Stomach (tissue), 9 donors: ENCODE measurements around the gene SENP8. TPM values are rescaled to one million over a fixed set of nuclear protein-coding genes. Genes with fewer than 3 reads are reported as not detected.

Experiments used
- DNase-seq, 2 donors: peaks; one replicate each; pipeline versions ENCODE4 v3.0.0 to v3.0.0-alpha.2; 2013 to 2019
- H3K27ac ChIP-seq, 5 donors: fragments of 200-600 bp in 4 of 5; sonication (generic) in 4 of 5; one replicate each; pipeline ENCODE4 v1.5.1; 2013 to 2019; ENCODE audit warnings: mild to moderate bottlenecking in 1 of 5, moderate library complexity in 1 of 5
- H3K27me3 ChIP-seq, 3 donors: fragments of 200-600 bp; sonication (generic); one replicate each; pipeline ENCODE4 v1.5.1; 2017 to 2019; ENCODE audit warnings: mixed run types in 1 of 3
- H3K36me3 ChIP-seq, 4 donors: fragments of 200-600 bp; sonication (generic); 1 replicate in 3 of 4; 2 replicates in 1 of 4; pipeline ENCODE4 v1.5.1; 2016 to 2019
- H3K4me1 ChIP-seq, 4 donors: fragments of 200-600 bp; sonication (generic); one replicate each; pipeline ENCODE4 v1.5.1; 2016 to 2019
- H3K4me3 ChIP-seq, 4 donors: fragments of 200-600 bp; sonication (generic) in 3 of 4; one replicate each; pipeline ENCODE4 v1.5.1; 2016 to 2019; ENCODE audit warnings: mild to moderate bottlenecking in 1 of 4
- H3K9me3 ChIP-seq, 4 donors: fragments of 200-600 bp; sonication (generic); one replicate each; pipeline ENCODE4 v1.5.1; 2016 to 2019
- CTCF ChIP-seq, 7 experiments: fragments of 450-650 bp in 4 of 7; fragments of 200-600 bp in 3 of 7; sonication (generic) in 3 of 7; IDR thresholded peaks; one replicate each; pipeline ENCODE4 v1.5.1; 2016 to 2019; ENCODE audit warnings: antibody characterized with exemption in 7 of 7, control low read depth in 2 of 7, mild to moderate bottlenecking in 1 of 7
- EP300 ChIP-seq: sonication (generic); formaldehyde crosslinking; IDR thresholded peaks from one replicate; pipeline ENCODE4 v1.6.1; 2017; ENCODE audit warnings: antibody characterized with exemption
- POLR2A ChIP-seq, 4 donors: fragments of 450-650 bp; IDR thresholded peaks; one replicate each; pipeline ENCODE4 v1.6.1; 2016; ENCODE audit warnings: antibody characterized with exemption in 4 of 4, control low read depth in 2 of 4, mild to moderate bottlenecking in 1 of 4, moderate library complexity in 1 of 4
- POLR2AphosphoS5 ChIP-seq, 3 donors: sonication (generic); formaldehyde crosslinking; IDR thresholded peaks; one replicate each; pipeline ENCODE4 v1.6.1; 2016; ENCODE audit warnings: antibody characterized with exemption in 3 of 3
- WGBS, 5 donors: extraction: QIAGEN DNeasy Blood & Tissue Kit in 3 of 5; methylation state at CpG; one replicate each; pipeline versions ENCODE4 v1.1.5 to v1.1.7; 2013 to 2018; 5-methylcytosine and 5-hydroxymethylcytosine counted together
- intact Hi-C: fragments of 100-400 bp; cut with DNase I; formaldehyde crosslinking; loops from one replicate; pipeline ENCODE4 v1.15.1; 2023; ENCODE audit warnings: low total_unique reads
- polyA plus RNA-seq, 3 donors: library from polyadenylated mRNA; stranded (reverse); fragments of 200-250 nt; gene quantifications; one replicate each; pipeline ENCODE4 v1.2.3, GENCODE V29; 2013
- total RNA-seq, 5 donors: library from RNA; depleted of rRNA; stranded (reverse); fragments of >200 nt; gene quantifications; one replicate each; pipeline versions ENCODE4 v1.1.0 to v1.2.3, GENCODE V29; 2014 to 2016
- donor health status: healthy with polysubstance abuse.
- donor health status: Bipolar disorder and iron deficiency.
- donor health status: healthy.

Gene SENP8
- total and polyA plus RNA-seq, 8 donors, result 0.45 to 3.8 (median 2.2) TPM; not detected in 1

- no peak overlapping the region for H3K27ac ChIP-seq
- no peaks in the 10 kb centered on the region for H3K36me3 ChIP-seq
- intact Hi-C loops, result no loop called here
- no peak overlapping the region for H3K4me3 ChIP-seq
- TF ChIP-seq POLR2A (IDR thresholded peaks at IDR 0.05), result no peak
- no peak for TF ChIP-seq CTCF (IDR thresholded peaks at IDR 0.05)
- no peak for TF ChIP-seq EP300
- TF ChIP-seq POLR2AphosphoS5 (IDR thresholded peaks at IDR 0.05), result no peak
- DNase-seq, result no peak
- no peaks in the 10 kb centered on the region for H3K27me3 ChIP-seq
- H3K4me1 ChIP-seq, result no peaks in the 10 kb centered on the region
- no peaks in the 10 kb centered on the region for H3K9me3 ChIP-seq
- WGBS, 5 donors, result 62 to 80% (median 67%) methylated on average over 2 of the region's 2 CpGs
These were observed 9.6 kb downstream of the SENP8 start for GRCh38 chr15:72127724-72128322.

- Histone ChIP-seq H3K36me3 (no peaks in the 10 kb centered on the region), H3K27ac (no peak overlapping the region), H3K4me3 (no peak overlapping the region), H3K9me3 (no peaks in the 10 kb centered on the region), H3K4me1 (no peaks in the 10 kb centered on the region), H3K27me3 (no peaks in the 10 kb centered on the region)
- DNase-seq, result no peak
- intact Hi-C loops, result no loop called here
- no peak for TF ChIP-seq CTCF (IDR thresholded peaks at IDR 0.05)
- no peak for TF ChIP-seq POLR2A (IDR thresholded peaks at IDR 0.05)
- no peak for TF ChIP-seq EP300
- no peak for TF ChIP-seq POLR2AphosphoS5 (IDR thresholded peaks at IDR 0.05)
These were observed 10.2 kb downstream of the SENP8 start for GRCh38 chr15:72128359-72128758.

GRCh38 chr15:72130272-72130671 is 12.1 kb downstream of the SENP8 start:
- 93 to 100% (median 97%) methylated on average over 4 of the region's 4 CpGs for WGBS, 5 donors
- DNase-seq, result no peak
- TF ChIP-seq POLR2AphosphoS5 (IDR thresholded peaks at IDR 0.05) (no peak), CTCF (IDR thresholded peaks at IDR 0.05) (no peak), POLR2A (IDR thresholded peaks at IDR 0.05) (no peak), EP300 (no peak)
- intact Hi-C loops, result no loop called here
- H3K9me3 ChIP-seq, result no peaks in the 10 kb centered on the region
- no peak overlapping the region for H3K27ac ChIP-seq
- H3K4me1 ChIP-seq, result no peaks in the 10 kb centered on the region
- H3K4me3 ChIP-seq, result no peak overlapping the region
- H3K27me3 ChIP-seq, result no peaks in the 10 kb centered on the region
- no peaks in the 10 kb centered on the region for H3K36me3 ChIP-seq

DNA sequence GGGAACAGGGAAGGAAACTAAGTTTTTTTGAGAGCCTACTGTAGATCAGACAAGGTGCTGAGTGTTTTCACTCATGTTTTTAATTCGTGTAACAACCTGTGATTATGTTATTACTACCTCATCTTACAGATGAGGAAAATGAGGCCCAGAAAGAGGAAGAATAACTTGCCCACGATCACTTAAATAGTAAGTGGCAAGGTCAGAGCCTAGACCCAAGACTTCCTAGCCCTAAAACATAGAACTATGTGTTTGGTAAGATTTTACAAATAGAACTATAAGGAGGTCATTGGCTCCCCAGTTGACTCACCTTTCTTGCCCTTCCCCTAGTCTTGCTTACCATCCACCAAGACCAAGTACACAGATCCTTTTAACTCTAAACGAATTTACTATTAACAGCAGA is 13.7 kb downstream of the SENP8 start:
- H3K4me1 ChIP-seq, result peaks cover 0 to 14% (median 5%) of the 10 kb centered on the region in 4 donors
- no peaks in the 10 kb centered on the region for H3K9me3 ChIP-seq
- 67 to 82% (median 76%) methylated on average over 3 of the region's 3 CpGs for WGBS, 5 donors
- H3K27me3 ChIP-seq, result no peaks in the 10 kb centered on the region
- DNase-seq, result no peak
- H3K27ac ChIP-seq, result no peak overlapping the region
- no peak overlapping the region for H3K4me3 ChIP-seq
- H3K36me3 ChIP-seq, result no peaks in the 10 kb centered on the region
- TF ChIP-seq POLR2AphosphoS5 (IDR thresholded peaks at IDR 0.05) (no peak), POLR2A (IDR thresholded peaks at IDR 0.05) (no peak), CTCF (IDR thresholded peaks at IDR 0.05) (no peak), EP300 (no peak)
- intact Hi-C loops, result no loop called here
